HepG2 (cell line): Measurements from ENCODE around the gene POLR1C. TPM values are rescaled to one million over a fixed set of nuclear protein-coding genes. Genes with fewer than 3 reads are reported as not detected.

Experiments
- ATAC-seq: fragments of 200-7000 bp; cut with Tn5 transposase; 3 replicates; pipeline ENCODE4 v1.9.1; 2020; ENCODE audit warnings: mild to moderate bottlenecking, moderate library complexity
- BruUV-seq: library from RNA; stranded (reverse); fragments of 400-500 nt; replicated peaks from 2 replicates; lab custom pipeline; 2021; lab: Mats Ljungman, UMichigan
- CTCF ChIA-PET: fragments of 300-600 bp; formaldehyde crosslinking; extraction: SDS; loops from one replicate; lab custom pipeline; 2021; ENCODE audit warnings: low total read pairs, inconsistent platforms, low intra/inter-chr PET ratio; lab: Yijun Ruan, JAX
- POLR2A ChIA-PET: fragments of 350-600 bp; sonication (Branson Sonifier 250); formaldehyde crosslinking; loops from one replicate; lab custom pipeline; 2020; ENCODE audit warnings: antibody characterized with exemption, inconsistent platforms; lab: Yijun Ruan, JAX
- DNase-seq: peaks from one replicate; pipeline ENCODE4 v3.0.0-alpha.2; 2015; ENCODE audit warnings: low spot score
- FAIRE-seq: peaks from 3 replicates; lab custom pipeline; 2011; peaks lifted over from hg19 to GRCh38; lab: Jason Lieb, UNC
- H2AFZ ChIP-seq: one replicate; pipeline ENCODE4 v1.6.1; 2011; ENCODE audit warnings: low read length, inconsistent platforms
- H3K27ac ChIP-seq: fragments of 300-600 bp; 3 replicates; pipeline ENCODE4 v1.8.0; 2011; ENCODE audit warnings: mixed run types, mild to moderate bottlenecking, mixed read lengths, low read length, inconsistent platforms; ENCODE audit not compliant: insufficient read depth; ENCODE audit errors: extremely low read length
- H3K27me3 ChIP-seq, 2 experiments: fragments of 200-600 bp in 1 of 2; 2 replicates in 1 of 2; 3 replicates in 1 of 2; pipeline versions ENCODE4 v1.6.0 to v1.8.0; 2011; ENCODE audit warnings: low read length in 2 of 2, mild to moderate bottlenecking in 2 of 2, moderate library complexity in 2 of 2, inconsistent platforms in 1 of 2; ENCODE audit not compliant: insufficient read depth in 2 of 2, control insufficient read depth in 1 of 2
- H3K36me3 ChIP-seq, 2 experiments: fragments of 200-600 bp in 1 of 2; replicated peaks in 1 of 2; 2 replicates in 1 of 2; 3 replicates in 1 of 2; pipeline versions ENCODE4 v1.5.1 to v1.8.0; 2011; ENCODE audit warnings: low read length in 2 of 2, inconsistent platforms in 1 of 2; ENCODE audit not compliant: insufficient read depth in 2 of 2, control insufficient read depth in 1 of 2
- H3K4me1 ChIP-seq: 2 replicates; pipeline ENCODE4 v1.5.1; 2012; ENCODE audit warnings: low read length, inconsistent platforms; ENCODE audit not compliant: insufficient read depth
- H3K4me2 ChIP-seq: 2 replicates; pipeline ENCODE4 v1.6.0; 2011; ENCODE audit warnings: low read depth, low read length, inconsistent platforms
- H3K4me3 ChIP-seq, 3 experiments: fragments of 200-600 bp in 1 of 3; sonication (generic), shearing (Covaris generic) in 1 of 3; replicated peaks in 1 of 3; 2 replicates each; pipeline ENCODE4 v1.5.1; 2011 to 2016; ENCODE audit warnings: low read length in 3 of 3, inconsistent platforms in 2 of 3, low read depth in 2 of 3, mild to moderate bottlenecking in 2 of 3, control low read depth in 1 of 3, mixed read lengths in 1 of 3; ENCODE audit not compliant: insufficient read depth in 1 of 3
- H3K79me2 ChIP-seq: one replicate; pipeline ENCODE4 v1.6.1; 2011; ENCODE audit warnings: low read length, inconsistent platforms; ENCODE audit not compliant: insufficient read depth
- H3K9ac ChIP-seq: 2 replicates; pipeline ENCODE4 v1.6.0; 2011; ENCODE audit warnings: mild to moderate bottlenecking, low read depth, low read length, inconsistent platforms; ENCODE audit not compliant: insufficient read depth
- H3K9me3 ChIP-seq: 2 replicates; pipeline ENCODE4 v1.5.1; 2012; ENCODE audit warnings: mild to moderate bottlenecking, low read length
- H4K20me1 ChIP-seq: 2 replicates; pipeline ENCODE4 v1.6.0; 2011; ENCODE audit warnings: inconsistent platforms, mild to moderate bottlenecking, low read length, moderate library complexity; ENCODE audit not compliant: insufficient read depth
- AHR ChIP-seq: IDR thresholded peaks from 2 replicates; pipeline ENCODE4 v1.6.1; 2018; ENCODE audit warnings: missing genetic modification reagents, missing compliant biosample characterization
- ARNT2 ChIP-seq: sonication (generic); formaldehyde crosslinking; IDR thresholded peaks from 2 replicates; pipeline ENCODE4 v1.8.0; 2022; ENCODE audit warnings: mild to moderate bottlenecking, low read depth, missing genetic modification reagents, moderate library complexity
- CEBPB ChIP-seq: IDR thresholded peaks from 2 replicates; pipeline ENCODE4 v1.6.1; 2011; ENCODE audit warnings: low read depth, low read length, improper control_type of control experiment, borderline replicate concordance
- FOXO4 ChIP-seq: sonication (generic); formaldehyde crosslinking; conservative IDR thresholded peaks from 2 replicates; pipeline ENCODE4 v1.8.1; 2023; ENCODE audit warnings: missing genetic modification reagents
- MED8 ChIP-seq: sonication (generic); formaldehyde crosslinking; IDR thresholded peaks from 2 replicates; pipeline ENCODE4 v1.8.1; 2023; ENCODE audit warnings: mild to moderate bottlenecking, missing genetic modification reagents; ENCODE audit not compliant: insufficient replicate concordance
- MIXL1 ChIP-seq: IDR thresholded peaks from 2 replicates; pipeline ENCODE4 v1.6.1; 2016
- PHF8 ChIP-seq: sonication (generic); formaldehyde crosslinking; IDR thresholded peaks from 2 replicates; pipeline ENCODE4 v1.5.0; 2020; ENCODE audit warnings: missing genetic modification reagents
- PTBP1 ChIP-seq: fragments of 200-400 bp; formaldehyde crosslinking; IDR thresholded peaks from 2 replicates; pipeline ENCODE4 v1.6.1; 2018; ENCODE audit warnings: low read length, low read depth; ENCODE audit not compliant: poor library complexity, severe bottlenecking
- SP140L ChIP-seq: sonication (generic); formaldehyde crosslinking; IDR thresholded peaks from 2 replicates; pipeline ENCODE4 v1.4.0; 2020; ENCODE audit warnings: missing genetic modification reagents, borderline replicate concordance
- TAF1 ChIP-seq: sonication (generic); formaldehyde crosslinking; IDR thresholded peaks from 2 replicates; pipeline ENCODE4 v1.4.0; 2020; ENCODE audit warnings: missing genetic modification reagents
- ZBTB37 ChIP-seq: sonication (generic); formaldehyde crosslinking; IDR thresholded peaks from 2 replicates; pipeline ENCODE4 v1.4.0; 2020; ENCODE audit warnings: mild to moderate bottlenecking, missing genetic modification reagents
- ZFP36 ChIP-seq: fragments of 150-350 bp; IDR thresholded peaks from 2 replicates; pipeline ENCODE4 v1.6.1; 2018; ENCODE audit warnings: borderline replicate concordance, low read length, low read depth; ENCODE audit not compliant: partially characterized antibody
- ZNF317 ChIP-seq: sonication (generic); formaldehyde crosslinking; IDR thresholded peaks from 2 replicates; pipeline ENCODE4 v1.5.0; 2020; ENCODE audit warnings: mild to moderate bottlenecking, missing genetic modification reagents
- ZNF660 ChIP-seq: sonication (generic); formaldehyde crosslinking; IDR thresholded peaks from 2 replicates; pipeline ENCODE4 v1.5.1; 2020; ENCODE audit warnings: mild to moderate bottlenecking, low read depth, missing genetic modification reagents, borderline replicate concordance
- WGBS: methylation state at CpG from one replicate; pipeline ENCODE4 v1.1.6; 2017; ENCODE audit warnings: low lambda C conversion rate; 5-methylcytosine and 5-hydroxymethylcytosine counted together
- in situ Hi-C: cut with HindIII; loops from 2 replicates; pipeline ENCODE4 v1.10.0; 2017; ENCODE audit warnings: low pct_unique_long_range_greater_than_20kb; ENCODE audit not compliant: extremely low pct_ligation_motif_present
- intact Hi-C: fragments of 100-400 bp; cut with micrococcal nuclease; formaldehyde crosslinking; loops from one replicate; pipeline ENCODE4 v1.10.0; 2022; ENCODE audit not compliant: unreplicated experiment
- polyA plus RNA-seq, 8 experiments: library from polyadenylated mRNA; depleted of rRNA in 3 of 8; stranded (reverse) in 7 of 8; unstranded in 1 of 8; fragments of >200 nt; fragmentation: Illumina TruSeq in 4 of 8; extraction: Trizol in 4 of 8; gene quantifications; 2 replicates each; pipeline versions ENCODE4 v1.2.1 to v1.2.3, GENCODE V29; 2011 to 2016; ENCODE audit warnings: low read depth in 4 of 8, missing spikeins in 1 of 8, mixed read lengths in 1 of 8; ENCODE audit not compliant: insufficient read depth in 1 of 8
- total RNA-seq, 5 experiments: library from RNA; depleted of rRNA; stranded (reverse); fragments of >200 nt; fragmentation: Illumina TruSeq; extraction: Trizol; gene quantifications; 2 replicates each; pipeline ENCODE4 v1.2.3, GENCODE V29; 2016; ENCODE audit warnings: low read depth in 1 of 5
- TF ChIP-seq, protein P1 (sequence below): sonication (generic); formaldehyde crosslinking; IDR thresholded peaks from 2 replicates; pipeline ENCODE4 v1.4.0; 2020; ENCODE audit warnings: missing genetic modification reagents

POLR1C gene
- total and polyA plus RNA-seq, 2 of the 13 experiments (the other 11 are each of a cell fraction or from before 2014, with no cell fraction given), result 62.6 to 72.2 TPM

DNA sequence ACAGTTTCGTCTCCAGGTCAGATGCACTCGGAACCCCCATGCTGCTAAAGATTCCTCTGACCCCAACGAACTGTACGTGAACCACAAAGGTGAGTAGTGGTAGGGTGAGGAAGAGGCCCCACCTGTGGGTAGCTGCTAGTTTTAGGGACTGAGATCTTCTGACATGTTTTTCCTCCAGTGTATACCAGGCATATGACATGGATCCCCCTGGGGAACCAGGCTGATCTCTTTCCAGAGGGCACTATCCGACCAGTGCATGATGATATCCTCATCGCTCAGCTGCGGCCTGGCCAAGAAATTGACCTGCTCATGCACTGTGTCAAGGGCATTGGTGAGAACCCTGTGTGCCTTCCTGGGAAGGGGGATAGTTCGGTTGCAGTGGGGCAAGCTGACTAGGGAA, 3.2 kb downstream of the POLR1C start (continued):
- TF ChIP-seq FOXO4 (CRISPR knock-in tag) (no peak), SP140L (CRISPR knock-in tag) (no peak), PHF8 (CRISPR knock-in tag) (no peak)
- TF ChIP-seq, protein P1, sequence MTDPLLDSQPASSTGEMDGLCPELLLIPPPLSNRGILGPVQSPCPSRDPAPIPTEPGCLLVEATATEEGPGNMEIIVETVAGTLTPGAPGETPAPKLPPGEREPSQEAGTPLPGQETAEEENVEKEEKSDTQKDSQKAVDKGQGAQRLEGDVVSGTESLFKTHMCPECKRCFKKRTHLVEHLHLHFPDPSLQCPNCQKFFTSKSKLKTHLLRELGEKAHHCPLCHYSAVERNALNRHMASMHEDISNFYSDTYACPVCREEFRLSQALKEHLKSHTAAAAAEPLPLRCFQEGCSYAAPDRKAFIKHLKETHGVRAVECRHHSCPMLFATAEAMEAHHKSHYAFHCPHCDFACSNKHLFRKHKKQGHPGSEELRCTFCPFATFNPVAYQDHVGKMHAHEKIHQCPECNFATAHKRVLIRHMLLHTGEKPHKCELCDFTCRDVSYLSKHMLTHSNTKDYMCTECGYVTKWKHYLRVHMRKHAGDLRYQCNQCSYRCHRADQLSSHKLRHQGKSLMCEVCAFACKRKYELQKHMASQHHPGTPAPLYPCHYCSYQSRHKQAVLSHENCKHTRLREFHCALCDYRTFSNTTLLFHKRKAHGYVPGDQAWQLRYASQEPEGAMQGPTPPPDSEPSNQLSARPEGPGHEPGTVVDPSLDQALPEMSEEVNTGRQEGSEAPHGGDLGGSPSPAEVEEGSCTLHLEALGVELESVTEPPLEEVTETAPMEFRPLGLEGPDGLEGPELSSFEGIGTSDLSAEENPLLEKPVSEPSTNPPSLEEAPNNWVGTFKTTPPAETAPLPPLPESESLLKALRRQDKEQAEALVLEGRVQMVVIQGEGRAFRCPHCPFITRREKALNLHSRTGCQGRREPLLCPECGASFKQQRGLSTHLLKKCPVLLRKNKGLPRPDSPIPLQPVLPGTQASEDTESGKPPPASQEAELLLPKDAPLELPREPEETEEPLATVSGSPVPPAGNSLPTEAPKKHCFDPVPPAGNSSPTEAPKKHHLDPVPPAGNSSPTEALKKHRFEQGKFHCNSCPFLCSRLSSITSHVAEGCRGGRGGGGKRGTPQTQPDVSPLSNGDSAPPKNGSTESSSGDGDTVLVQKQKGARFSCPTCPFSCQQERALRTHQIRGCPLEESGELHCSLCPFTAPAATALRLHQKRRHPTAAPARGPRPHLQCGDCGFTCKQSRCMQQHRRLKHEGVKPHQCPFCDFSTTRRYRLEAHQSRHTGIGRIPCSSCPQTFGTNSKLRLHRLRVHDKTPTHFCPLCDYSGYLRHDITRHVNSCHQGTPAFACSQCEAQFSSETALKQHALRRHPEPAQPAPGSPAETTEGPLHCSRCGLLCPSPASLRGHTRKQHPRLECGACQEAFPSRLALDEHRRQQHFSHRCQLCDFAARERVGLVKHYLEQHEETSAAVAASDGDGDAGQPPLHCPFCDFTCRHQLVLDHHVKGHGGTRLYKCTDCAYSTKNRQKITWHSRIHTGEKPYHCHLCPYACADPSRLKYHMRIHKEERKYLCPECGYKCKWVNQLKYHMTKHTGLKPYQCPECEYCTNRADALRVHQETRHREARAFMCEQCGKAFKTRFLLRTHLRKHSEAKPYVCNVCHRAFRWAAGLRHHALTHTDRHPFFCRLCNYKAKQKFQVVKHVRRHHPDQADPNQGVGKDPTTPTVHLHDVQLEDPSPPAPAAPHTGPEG, result no peak

DNA sequence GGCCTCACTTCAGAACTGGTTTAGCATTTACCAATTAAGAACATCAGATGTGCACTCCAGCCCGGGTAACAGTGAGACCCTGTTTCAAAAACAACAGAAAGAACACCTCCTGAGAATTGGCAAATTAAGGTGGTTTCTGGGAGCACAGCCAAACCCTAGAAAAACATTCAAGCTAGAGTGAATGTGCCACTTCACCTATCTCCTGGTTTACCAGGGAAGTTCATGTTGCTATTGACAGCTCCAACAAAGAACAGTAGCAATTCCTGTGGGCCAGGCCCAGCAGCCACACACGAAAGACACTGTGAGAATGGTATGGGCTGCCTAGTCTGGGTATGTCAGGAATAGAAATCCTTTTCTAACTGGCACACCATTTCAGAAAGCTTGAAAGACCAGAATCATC, 4.9 kb downstream of the POLR1C start:
- POLR2A ChIA-PET, result interaction anchor here (1.2 to 2.1 kb wide), 3 partner anchors 11 to 108 kb away, joined by 4 to 5 read pairs (median 4); partner anchors contain the start of genes GTPBP2 and LRRC73
- FAIRE-seq, result no peak
- CTCF ChIA-PET, result no interaction called here
- Histone ChIP-seq H3K4me3 (no peak overlapping the region), H3K4me1 (peaks cover 17% of the 10 kb centered on the region), H2AFZ (no peak overlapping the region), H3K27me3 (peaks cover 0 to 5% of the 10 kb centered on the region in 2 experiments; a peak in 1 of 5 replicates), H3K9me3 (no peaks in the 10 kb centered on the region), H3K4me2 (no peak overlapping the region), H3K9ac (no peak overlapping the region), H3K36me3 (peaks cover 52 to 78% of the 10 kb centered on the region in 2 experiments), H4K20me1 (no peaks in the 10 kb centered on the region), H3K79me2 (peaks cover 28% of the 10 kb centered on the region), H3K27ac (no peak overlapping the region)
- in situ Hi-C loops, result no loop called here
- intact Hi-C loops, result no loop called here
- ATAC-seq, result no peak
- WGBS, result 84% methylated on average over 2 of the region's 2 CpGs
- BruUV-seq, result no TSS peak
- DNase-seq, result no peak
- TF ChIP-seq AHR (CRISPR knock-in tag), result no peak
- no peak for TF ChIP-seq CEBPB
- TF ChIP-seq ARNT2 (CRISPR knock-in tag), result no peak
- no peak for TF ChIP-seq MED8 (CRISPR knock-in tag)
- no peak for TF ChIP-seq ZBTB37
- TF ChIP-seq ZFP36, result no peak
- no peak for TF ChIP-seq MIXL1 (CRISPR knock-in tag)
- TF ChIP-seq TAF1 (CRISPR knock-in tag), result no peak
- no peak for TF ChIP-seq PTBP1
- TF ChIP-seq ZNF660 (CRISPR knock-in tag), result no peak
- no peak for TF ChIP-seq ZNF317 (CRISPR knock-in tag)
